ENCODE data around the gene EDEM3. TPM values are rescaled to one million over a fixed set of nuclear protein-coding genes. Genes with fewer than 3 reads are reported as not detected.

Gene EDEM3
- polyA plus RNA-seq, 2 of the 4 experiments (the other 2 are of a cell fraction): 10.5 to 24.2 TPM

GRCh38 chr1:184691719-184692324 lies 62.8 kb downstream of the EDEM3 start (continued):
- TF ChIP-seq, protein P1, sequence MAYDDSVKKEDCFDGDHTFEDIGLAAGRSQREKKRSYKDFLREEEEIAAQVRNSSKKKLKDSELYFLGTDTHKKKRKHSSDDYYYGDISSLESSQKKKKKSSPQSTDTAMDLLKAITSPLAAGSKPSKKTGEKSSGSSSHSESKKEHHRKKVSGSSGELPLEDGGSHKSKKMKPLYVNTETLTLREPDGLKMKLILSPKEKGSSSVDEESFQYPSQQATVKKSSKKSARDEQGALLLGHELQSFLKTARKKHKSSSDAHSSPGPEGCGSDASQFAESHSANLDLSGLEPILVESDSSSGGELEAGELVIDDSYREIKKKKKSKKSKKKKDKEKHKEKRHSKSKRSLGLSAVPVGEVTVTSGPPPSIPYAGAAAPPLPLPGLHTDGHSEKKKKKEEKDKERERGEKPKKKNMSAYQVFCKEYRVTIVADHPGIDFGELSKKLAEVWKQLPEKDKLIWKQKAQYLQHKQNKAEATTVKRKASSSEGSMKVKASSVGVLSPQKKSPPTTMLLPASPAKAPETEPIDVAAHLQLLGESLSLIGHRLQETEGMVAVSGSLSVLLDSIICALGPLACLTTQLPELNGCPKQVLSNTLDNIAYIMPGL (CRISPR knock-in tag; IDR thresholded peaks at IDR 0.05; ENCODE audit: borderline replicate concordance): no peak

- DNase-seq (ENCODE audit: low read depth in 1 of 2, low spot score in 1 of 2) (no peak), FAIRE-seq (no peak), ATAC-seq (no peak)
- CTCF ChIA-PET: interaction anchor here (1.4 kb wide), 1 partner anchor 22 kb away, joined by 5 read pairs; no protein-coding TSS in a partner anchor
- POLR2A ChIA-PET: no interaction called here
- peaks cover 7% of the 10 kb centered on the region; the same call in 1 of the 3 replicates for H3K9me3 ChIP-seq
- 71% methylated on average over 3 of the region's 3 CpGs for WGBS (ENCODE audit: missing lambda C conversion rate)
- TF ChIP-seq REST (IDR thresholded peaks at IDR 0.05): peak; percentile 30; the same call in 1 of the 2 replicates
- TF ChIP-seq POLR2A (IDR thresholded peaks at IDR 0.05; ENCODE audit: low read length): no peak
- no peak overlapping the region for H3K4me3 ChIP-seq
- H3K4me2 ChIP-seq: no peak overlapping the region
- H3K27ac ChIP-seq: no peak overlapping the region
- H3K4me1 ChIP-seq: no peaks in the 10 kb centered on the region
These were observed 68.1 kb downstream of the EDEM3 start for GRCh38 chr1:184686540-184686939.

DNA sequence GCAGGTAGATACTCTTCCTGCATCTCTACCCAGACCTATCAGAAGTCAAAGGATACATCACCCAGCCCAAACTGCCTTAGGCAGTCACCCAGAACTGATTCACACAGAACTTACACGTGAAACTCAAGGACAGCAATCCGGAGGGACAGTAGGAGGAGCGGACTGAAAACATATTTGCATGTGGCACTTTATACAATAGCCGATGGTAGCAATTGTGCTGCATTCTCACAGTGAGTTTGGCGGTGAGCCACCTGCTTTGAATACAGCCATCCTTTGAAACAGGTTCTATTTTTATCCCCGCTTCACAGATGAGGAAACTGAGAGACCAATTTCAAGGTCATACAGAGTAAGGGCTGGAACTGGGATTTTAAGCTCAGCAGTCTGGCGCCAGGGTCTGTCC lies 69.5 kb downstream of the EDEM3 start:
- POLR2A ChIA-PET: no interaction called here
- DNase-seq (ENCODE audit: low read depth in 1 of 2, low spot score in 1 of 2): no peak
- no peak for FAIRE-seq
- TF ChIP-seq KDM1A (IDR thresholded peaks at IDR 0.05; ENCODE audit: low read depth): no peak
- TF ChIP-seq BHLHE40 (IDR thresholded peaks at IDR 0.05; ENCODE audit: low read depth, low read length): no peak
- no peak for TF ChIP-seq SREBF2 (IDR thresholded peaks at IDR 0.05)
- no peak for TF ChIP-seq EHMT2 (IDR thresholded peaks at IDR 0.05; ENCODE audit: low read depth)
- TF ChIP-seq FOXS1 (CRISPR knock-in tag; IDR thresholded peaks at IDR 0.05): no peak
- TF ChIP-seq SMC3 (IDR thresholded peaks at IDR 0.05): no peak
- TF ChIP-seq CHD4 (IDR thresholded peaks at IDR 0.05; ENCODE audit: borderline replicate concordance): no peak
- TF ChIP-seq NFE2L2 (conservative IDR thresholded peaks at IDR 0.05; ENCODE audit: low read length): no peak
- TF ChIP-seq RCOR1 (IDR thresholded peaks at IDR 0.05; ENCODE audit: low read depth, low read length): no peak
- TF ChIP-seq JUNB (IDR thresholded peaks at IDR 0.05): no peak
- TF ChIP-seq, protein P1 (CRISPR knock-in tag; IDR thresholded peaks at IDR 0.05; ENCODE audit: borderline replicate concordance): no peak
- TF ChIP-seq E2F6 (IDR thresholded peaks at IDR 0.05; ENCODE audit: borderline replicate concordance, low read depth): no peak
- TF ChIP-seq EHF (CRISPR knock-in tag; IDR thresholded peaks at IDR 0.05): no peak
- CTCF ChIA-PET: interaction anchor here (1.1 kb wide), 1 partner anchor 21 kb away, joined by 3 read pairs; no protein-coding TSS in a partner anchor
- Histone ChIP-seq H3K27ac (no peak overlapping the region), H3K4me2 (no peak overlapping the region), H3K9me3 (peaks cover 10% of the 10 kb centered on the region; the same call in 2 of the 3 replicates), H3K4me1 (no peaks in the 10 kb centered on the region), H3K4me3 (no peak overlapping the region)
- 79% methylated on average over 7 of the region's 7 CpGs for WGBS (ENCODE audit: missing lambda C conversion rate)
- no peak for ATAC-seq

Data from A549 (cell line).